Spleen (tissue), 11 donors: ENCODE data around the gene MACROD2. TPM values are rescaled to one million over a fixed set of nuclear protein-coding genes. Genes with fewer than 3 reads are reported as not detected.
A peak's percentile ranks its signal among the peaks of the same experiment; 100 is the strongest.

Experiments used
- DNase-seq: peaks from one replicate; pipeline ENCODE4 v3.0.0-alpha.2; 2020
- H3K27ac ChIP-seq, 8 donors: fragments of 200-600 bp; sonication (generic) in 7 of 8; 1 replicate in 4 of 8; 2 replicates in 4 of 8; pipeline versions ENCODE4 v1.5.0 to v1.8.0; 2016 to 2021; ENCODE audit warnings: inconsistent platforms in 4 of 8, mild to moderate bottlenecking in 4 of 8, moderate library complexity in 1 of 8
- H3K27me3 ChIP-seq, 7 donors: fragments of 200-600 bp; sonication (generic) in 6 of 7; replicated peaks in 1 of 7; 1 replicate in 4 of 7; 2 replicates in 3 of 7; pipeline versions ENCODE4 v1.5.0 to v1.8.0; 2016 to 2021; ENCODE audit warnings: inconsistent platforms in 3 of 7, mild to moderate bottlenecking in 1 of 7
- H3K36me3 ChIP-seq, 6 donors: fragments of 200-600 bp; sonication (generic) in 5 of 6; 1 replicate in 4 of 6; 2 replicates in 2 of 6; pipeline versions ENCODE4 v1.5.0 to v1.8.0; 2016 to 2021; ENCODE audit warnings: inconsistent platforms in 2 of 6
- H3K4me1 ChIP-seq, 6 donors: fragments of 200-600 bp; sonication (generic) in 5 of 6; 1 replicate in 3 of 6; 2 replicates in 3 of 6; pipeline versions ENCODE4 v1.5.0 to v1.8.0; 2016 to 2021; ENCODE audit warnings: inconsistent platforms in 3 of 6
- H3K4me3 ChIP-seq, 8 donors: fragments of 200-600 bp; sonication (generic) in 7 of 8; 1 replicate in 4 of 8; 2 replicates in 4 of 8; pipeline versions ENCODE4 v1.5.0 to v1.8.0; 2016 to 2021; ENCODE audit warnings: inconsistent platforms in 4 of 8, mild to moderate bottlenecking in 4 of 8, moderate library complexity in 2 of 8
- H3K9me3 ChIP-seq, 8 donors: fragments of 200-600 bp; sonication (generic) in 7 of 8; 1 replicate in 4 of 8; 2 replicates in 4 of 8; pipeline versions ENCODE4 v1.5.0 to v1.8.0; 2016 to 2021; ENCODE audit warnings: inconsistent platforms in 4 of 8
- POLR2A ChIP-seq, 3 donors: fragments of 450-650 bp; IDR thresholded peaks; one replicate each; pipeline ENCODE4 v1.5.1; 2017; ENCODE audit warnings: antibody characterized with exemption in 3 of 3, mild to moderate bottlenecking in 1 of 3
- POLR2AphosphoS5 ChIP-seq, 3 donors: sonication (generic); formaldehyde crosslinking; IDR thresholded peaks; one replicate each; pipeline ENCODE4 v1.5.1; 2017; ENCODE audit warnings: antibody characterized with exemption in 3 of 3
- WGBS, 5 donors: extraction: QIAGEN DNeasy Blood & Tissue Kit in 3 of 5; methylation state at CpG; one replicate each; pipeline versions ENCODE4 v1.1.5 to v1.1.7; 2013 to 2018; 5-methylcytosine and 5-hydroxymethylcytosine counted together
- intact Hi-C: fragments of 100-400 bp; cut with DNase I; formaldehyde crosslinking; loops from one replicate; pipeline ENCODE4 v1.15.0; 2023; ENCODE audit warnings: low total_unique reads
- polyA plus RNA-seq, 3 donors: library from polyadenylated mRNA; stranded (reverse); fragments of 200-250 nt; gene quantifications; one replicate each; pipeline ENCODE4 v1.2.1, GENCODE V29; 2013
- total RNA-seq, 7 donors: library from RNA; depleted of rRNA in 3 of 7; stranded (reverse); fragments of >200 nt in 3 of 7; fragmentation: NEBNext Ultra II Directional in 4 of 7; extraction: Animal tissue kit (Norgen Biotek cat#: 25700) in 4 of 7; gene quantifications; one replicate each; pipeline versions ENCODE4 v1.1.0 to v1.2.1, GENCODE V29; 2016 to 2021
- TF ChIP-seq, protein P1 (sequence below), 11 experiments: fragments of 200-600 bp in 7 of 11; fragments of 450-650 bp in 4 of 11; sonication (generic) in 4 of 11; IDR thresholded peaks in 8 of 11; conservative IDR thresholded peaks in 3 of 11; 1 replicate in 7 of 11; 2 replicates in 4 of 11; pipeline versions ENCODE4 v1.4.0 to v1.8.0; 2016 to 2021; ENCODE audit warnings: antibody characterized with exemption in 11 of 11, inconsistent platforms in 4 of 11, mild to moderate bottlenecking in 1 of 11
- donor health status: healthy with polysubstance abuse.
- donor health status: DM: no; HTN: no; CAD: no; lungs with moderate emphysema.
- donor health status: DM: no; HTN: no; CAD: no.
- donor health status: Bipolar disorder and iron deficiency.
- donor health status: healthy.
- donor health status: DM: no; HTN: no; CAD: no.
- donor health status: DM: yes; HTN: yes; CAD: no.

The MACROD2 gene
- total and polyA plus RNA-seq, 10 donors = 1.5 to 4.7 (median 3.4) TPM

DNA sequence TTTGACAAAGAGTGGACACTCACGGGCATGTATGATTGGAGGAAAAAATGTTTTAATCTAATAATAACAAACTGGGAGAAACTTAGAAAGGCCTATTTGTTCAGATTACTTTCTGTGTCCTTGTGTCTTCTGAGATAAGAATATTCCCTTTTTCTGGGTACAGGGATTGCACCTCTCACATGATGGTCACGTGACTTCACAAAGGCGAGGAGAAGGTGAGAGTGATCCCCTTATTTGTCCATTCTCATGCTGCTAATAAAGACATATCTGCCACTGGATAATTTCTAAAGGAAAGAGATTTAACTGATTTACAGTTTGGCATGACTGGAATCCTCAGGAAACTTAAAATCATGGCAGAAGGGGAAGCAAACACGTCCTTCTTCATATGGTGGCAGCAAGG lies 1331.8 kb downstream of the MACROD2 start:
- Histone ChIP-seq H3K36me3 (no peaks in the 10 kb centered on the region), H3K4me3 (no peak overlapping the region), H3K27ac (no peak overlapping the region), H3K27me3 (no peaks in the 10 kb centered on the region), H3K4me1 (no peaks in the 10 kb centered on the region), H3K9me3 (no peaks in the 10 kb centered on the region)
- no peak for DNase-seq
- intact Hi-C loops = no loop called here
- 80 to 90% (median 82%) methylated on average over 4 of the region's 4 CpGs for WGBS, 5 donors
- no peak for TF ChIP-seq POLR2AphosphoS5 (IDR thresholded peaks at IDR 0.05)
- TF ChIP-seq, protein P1, sequence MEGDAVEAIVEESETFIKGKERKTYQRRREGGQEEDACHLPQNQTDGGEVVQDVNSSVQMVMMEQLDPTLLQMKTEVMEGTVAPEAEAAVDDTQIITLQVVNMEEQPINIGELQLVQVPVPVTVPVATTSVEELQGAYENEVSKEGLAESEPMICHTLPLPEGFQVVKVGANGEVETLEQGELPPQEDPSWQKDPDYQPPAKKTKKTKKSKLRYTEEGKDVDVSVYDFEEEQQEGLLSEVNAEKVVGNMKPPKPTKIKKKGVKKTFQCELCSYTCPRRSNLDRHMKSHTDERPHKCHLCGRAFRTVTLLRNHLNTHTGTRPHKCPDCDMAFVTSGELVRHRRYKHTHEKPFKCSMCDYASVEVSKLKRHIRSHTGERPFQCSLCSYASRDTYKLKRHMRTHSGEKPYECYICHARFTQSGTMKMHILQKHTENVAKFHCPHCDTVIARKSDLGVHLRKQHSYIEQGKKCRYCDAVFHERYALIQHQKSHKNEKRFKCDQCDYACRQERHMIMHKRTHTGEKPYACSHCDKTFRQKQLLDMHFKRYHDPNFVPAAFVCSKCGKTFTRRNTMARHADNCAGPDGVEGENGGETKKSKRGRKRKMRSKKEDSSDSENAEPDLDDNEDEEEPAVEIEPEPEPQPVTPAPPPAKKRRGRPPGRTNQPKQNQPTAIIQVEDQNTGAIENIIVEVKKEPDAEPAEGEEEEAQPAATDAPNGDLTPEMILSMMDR (IDR thresholded peaks at IDR 0.05 in 8 of 11, conservative IDR thresholded peaks at IDR 0.05 in 3 of 11) = no peak
- TF ChIP-seq POLR2A (IDR thresholded peaks at IDR 0.05) = no peak

DNA sequence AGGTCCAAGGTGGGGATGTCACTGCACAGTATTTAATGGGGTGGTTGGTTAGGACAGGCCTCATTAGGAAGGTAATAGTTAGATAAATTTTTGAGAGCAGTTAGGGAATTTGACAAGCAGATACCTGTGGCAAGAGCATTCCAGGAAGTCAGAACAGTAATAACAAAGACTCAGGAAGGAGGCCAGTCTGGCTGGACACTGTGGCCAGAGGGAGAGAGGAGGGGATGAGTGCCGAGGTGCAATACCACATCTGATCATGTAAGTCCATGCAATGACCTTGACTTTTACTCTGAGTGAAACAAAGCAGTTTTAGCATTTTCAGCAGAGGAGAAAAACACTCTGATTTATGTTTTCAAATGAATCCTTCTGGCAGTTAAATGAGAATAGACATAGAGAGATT lies 1332.8 kb downstream of the MACROD2 start:
- no peak for TF ChIP-seq POLR2AphosphoS5 (IDR thresholded peaks at IDR 0.05)
- TF ChIP-seq POLR2A (IDR thresholded peaks at IDR 0.05) = no peak
- TF ChIP-seq, protein P1 (IDR thresholded peaks at IDR 0.05 in 8 of 11, conservative IDR thresholded peaks at IDR 0.05 in 3 of 11) = no peak
- H3K9me3 ChIP-seq = no peaks in the 10 kb centered on the region
- H3K27ac ChIP-seq = no peak overlapping the region
- H3K36me3 ChIP-seq = no peaks in the 10 kb centered on the region
- no peak overlapping the region for H3K4me3 ChIP-seq
- no peaks in the 10 kb centered on the region for H3K4me1 ChIP-seq
- H3K27me3 ChIP-seq = no peaks in the 10 kb centered on the region
- intact Hi-C loops = no loop called here
- WGBS, 5 donors = 29 to 59% (median 47%) methylated on average over 1 of the region's 1 CpG
- no peak for DNase-seq

DNA sequence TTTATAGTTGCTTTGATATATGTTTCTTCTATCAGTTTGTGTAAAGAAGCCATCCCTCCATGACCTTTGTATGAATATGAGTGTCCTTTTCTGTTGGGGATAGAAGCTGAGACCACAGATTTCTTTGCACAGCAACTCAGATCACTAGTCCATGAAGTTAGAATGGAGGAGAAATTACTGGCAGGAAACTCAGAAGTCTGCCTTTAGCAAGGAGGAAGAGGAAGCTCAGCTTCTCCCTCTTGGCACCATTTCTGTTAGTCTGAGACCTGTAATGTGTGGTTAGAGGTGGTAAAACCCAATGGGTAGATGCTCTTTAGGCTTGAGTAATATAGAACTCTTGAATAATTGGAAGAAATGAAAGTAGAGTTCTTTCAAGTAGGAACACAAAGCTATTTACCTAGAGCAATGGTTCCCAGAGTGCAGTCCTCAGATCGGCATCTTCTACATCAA lies 1337.4 kb downstream of the MACROD2 start:
- peak overlapping the region in 2 of 8 donors; percentile 15 to 38 for H3K4me3 ChIP-seq
- 61 to 89% (median 81%) methylated on average over 1 of the region's 1 CpG for WGBS, 5 donors
- H3K27ac ChIP-seq = peak overlapping the region in 3 of 8 donors; percentile 11 to 42 (median 15)
- H3K4me1 ChIP-seq = no peaks in the 10 kb centered on the region
- no peaks in the 10 kb centered on the region for H3K36me3 ChIP-seq
- TF ChIP-seq POLR2A (IDR thresholded peaks at IDR 0.05) (no peak), POLR2AphosphoS5 (IDR thresholded peaks at IDR 0.05) (no peak)
- TF ChIP-seq, protein P1 (IDR thresholded peaks at IDR 0.05 in 8 of 11, conservative IDR thresholded peaks at IDR 0.05 in 3 of 11) = no peak
- intact Hi-C loops = no loop called here
- no peaks in the 10 kb centered on the region for H3K9me3 ChIP-seq
- DNase-seq = no peak
- no peaks in the 10 kb centered on the region for H3K27me3 ChIP-seq

DNA sequence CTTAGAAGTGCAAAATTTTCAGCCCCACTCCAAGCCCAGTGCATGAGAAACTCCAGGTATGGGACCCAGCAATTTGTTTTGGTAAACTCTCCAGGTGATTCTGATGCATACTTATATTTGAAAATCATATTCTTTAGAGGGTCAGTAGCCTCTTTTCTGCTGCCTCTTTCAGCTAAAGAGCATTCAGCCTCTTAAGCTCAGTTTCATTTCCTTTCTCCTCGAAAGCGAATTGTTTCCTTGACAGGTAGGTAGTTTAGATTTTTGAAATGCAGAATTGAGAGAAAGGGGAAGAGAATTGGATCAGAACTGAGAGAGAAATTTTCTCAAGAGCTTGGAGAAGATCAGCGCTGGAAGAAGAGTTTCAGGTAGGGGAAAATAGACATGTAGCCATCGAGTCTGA lies 1337.9 kb downstream of the MACROD2 start:
- intact Hi-C loops = no loop called here
- TF ChIP-seq, protein P1 (IDR thresholded peaks at IDR 0.05 in 8 of 11, conservative IDR thresholded peaks at IDR 0.05 in 3 of 11) = no peak
- TF ChIP-seq POLR2AphosphoS5 (IDR thresholded peaks at IDR 0.05) = no peak
- no peak for TF ChIP-seq POLR2A (IDR thresholded peaks at IDR 0.05)
- DNase-seq = no peak
- no peaks in the 10 kb centered on the region for H3K4me1 ChIP-seq
- WGBS, 5 donors = 64 to 72% (median 66%) methylated on average over 4 of the region's 4 CpGs
- H3K4me3 ChIP-seq = peak overlapping the region in 2 of 8 donors; percentile 15 to 38
- H3K9me3 ChIP-seq = no peaks in the 10 kb centered on the region
- no peaks in the 10 kb centered on the region for H3K27me3 ChIP-seq
- H3K27ac ChIP-seq = peak overlapping the region in 3 of 8 donors; percentile 11 to 42 (median 15)
- no peaks in the 10 kb centered on the region for H3K36me3 ChIP-seq
